HEK293T (cell line): ENCODE results near the gene BRCA1.
A peak's percentile ranks its signal among the peaks of the same experiment; 100 is the strongest.

Experiments used
- CTCF ChIA-PET: fragments of 350-600 bp; formaldehyde crosslinking; extraction: SDS; loops from one replicate; lab custom pipeline; 2021; ENCODE audit warnings: antibody characterized with exemption, inconsistent platforms; lab: Yijun Ruan, JAX
- POLR2A ChIA-PET: fragments of 350-600 bp; formaldehyde crosslinking; extraction: SDS; loops from one replicate; lab custom pipeline; 2020; ENCODE audit warnings: antibody characterized with exemption, inconsistent platforms; lab: Yijun Ruan, JAX
- DNase-seq: peaks from one replicate; pipeline ENCODE4 v3.0.0; 2012; ENCODE audit warnings: mixed read lengths; ENCODE audit errors: extremely low spot score
- ARNT ChIP-seq: fragments of 450-650 bp; IDR thresholded peaks from 2 replicates; pipeline ENCODE4 v1.6.1; 2017; ENCODE audit warnings: mild to moderate bottlenecking
- BHLHE40 ChIP-seq: fragments of 450-650 bp; IDR thresholded peaks from 2 replicates; pipeline ENCODE4 v1.6.1; 2016; ENCODE audit warnings: mild to moderate bottlenecking, moderate library complexity, borderline replicate concordance
- CTBP1 ChIP-seq: fragments of 450-650 bp; IDR thresholded peaks from 2 replicates; pipeline ENCODE4 v1.6.1; 2016; ENCODE audit warnings: borderline replicate concordance
- ELF4 ChIP-seq: fragments of 450-650 bp; IDR thresholded peaks from 2 replicates; pipeline ENCODE4 v1.6.1; 2017; ENCODE audit warnings: antibody characterized with exemption
- FOXA1 ChIP-seq: fragments of 450-650 bp; IDR thresholded peaks from 2 replicates; pipeline ENCODE4 v1.6.1; 2016; ENCODE audit warnings: mild to moderate bottlenecking
- FOXK2 ChIP-seq: fragments of 450-650 bp; IDR thresholded peaks from 2 replicates; pipeline ENCODE4 v1.6.1; 2016; ENCODE audit warnings: mild to moderate bottlenecking
- FOXM1 ChIP-seq: fragments of 450-650 bp; IDR thresholded peaks from 2 replicates; pipeline ENCODE4 v1.6.1; 2017; ENCODE audit warnings: mild to moderate bottlenecking, borderline replicate concordance
- HDGF ChIP-seq: fragments of 450-650 bp; IDR thresholded peaks from 2 replicates; pipeline ENCODE4 v1.6.1; 2017; ENCODE audit warnings: antibody characterized with exemption, borderline replicate concordance
- L3MBTL2 ChIP-seq: fragments of 450-650 bp; conservative IDR thresholded peaks from 2 replicates; pipeline ENCODE4 v1.6.1; 2016; ENCODE audit warnings: mild to moderate bottlenecking
- LEF1 ChIP-seq: fragments of 450-650 bp; IDR thresholded peaks from 2 replicates; pipeline ENCODE4 v1.6.1; 2017; ENCODE audit warnings: mild to moderate bottlenecking, borderline replicate concordance
- NFRKB ChIP-seq: fragments of 450-650 bp; IDR thresholded peaks from 2 replicates; pipeline ENCODE4 v1.6.1; 2016; ENCODE audit warnings: mild to moderate bottlenecking, moderate library complexity
- SP1 ChIP-seq: fragments of 450-650 bp; IDR thresholded peaks from 2 replicates; pipeline ENCODE4 v1.6.1; 2017
- SUZ12 ChIP-seq: fragments of 450-650 bp; IDR thresholded peaks from 2 replicates; pipeline ENCODE4 v1.6.1; 2016; ENCODE audit warnings: mild to moderate bottlenecking
- TARDBP ChIP-seq: fragments of 450-650 bp; IDR thresholded peaks from 2 replicates; pipeline ENCODE4 v1.6.1; 2016
- ZNF384 ChIP-seq: fragments of 450-650 bp; IDR thresholded peaks from 2 replicates; pipeline ENCODE4 v1.6.1; 2016
- TF ChIP-seq, protein P1 (sequence below): fragments of 450-650 bp; IDR thresholded peaks from 2 replicates; pipeline ENCODE4 v1.6.1; 2016

The BRCA1 gene

DNA sequence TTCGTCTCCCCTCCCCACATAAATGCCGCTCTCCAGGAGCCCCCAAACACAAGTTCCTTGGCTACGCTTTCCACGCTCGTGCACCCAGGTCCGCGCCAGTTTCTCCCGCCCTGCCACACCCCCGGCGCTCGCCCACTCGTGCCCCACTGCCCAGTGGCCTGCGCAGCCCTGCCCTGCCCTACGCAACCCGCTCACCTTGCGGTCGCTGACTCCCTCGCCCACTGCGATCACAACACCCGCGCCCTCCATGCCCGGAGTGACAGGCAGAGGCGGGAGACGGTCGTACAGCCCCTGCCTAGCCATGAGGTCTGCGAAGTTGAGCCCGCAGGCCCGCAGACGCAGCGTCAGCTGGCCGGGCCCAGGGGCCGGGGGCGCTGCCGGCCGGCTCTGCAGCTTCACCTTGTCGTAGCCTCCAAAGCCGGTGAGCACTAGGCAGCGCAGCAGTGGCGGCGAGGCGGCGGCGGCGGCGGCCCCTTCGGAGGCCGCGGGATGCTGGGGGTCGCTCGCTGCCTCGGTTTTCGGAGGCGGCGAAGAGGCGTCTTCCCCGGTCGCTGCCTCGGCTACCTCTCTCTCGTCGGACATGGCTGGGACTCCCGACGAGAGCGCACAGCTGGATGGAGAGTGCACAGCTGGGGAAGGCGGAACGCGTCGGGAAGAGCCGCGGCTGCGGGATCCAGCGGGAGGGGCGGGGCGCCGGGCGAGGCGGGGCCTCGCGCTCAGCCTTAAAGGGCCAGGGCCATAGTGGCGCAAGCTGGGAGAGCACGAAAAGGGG is 103.2 kb downstream of the BRCA1 start, which contains the start of gene VAT1:
Gene VAT1 (minus strand): TSS at position 645 of the 772 bp plus-strand sequence. CDS start 63 bp downstream, at position 582.
- DNase-seq, result peak; percentile 84
- CTCF ChIA-PET, result interaction anchor here (0.6 to 0.9 kb wide), 2 partner anchors 26 to 149 kb away, joined by 3 to 7 read pairs; partner anchors contain the start of gene NBR1
- POLR2A ChIA-PET, result interaction anchor here (0.6 to 3.1 kb wide), 8 partner anchors 9 to 346 kb away, joined by 3 to 33 read pairs (median 5); partner anchors contain the start of genes BRCA1 and RPL27
- TF ChIP-seq TARDBP, result no peak
- TF ChIP-seq L3MBTL2, result peak; percentile 25; the same call in 1 of the 2 replicates
- peak; percentile 87 for TF ChIP-seq HDGF
- TF ChIP-seq SUZ12, result no peak
- TF ChIP-seq SP1, result no peak
- TF ChIP-seq, protein P1, sequence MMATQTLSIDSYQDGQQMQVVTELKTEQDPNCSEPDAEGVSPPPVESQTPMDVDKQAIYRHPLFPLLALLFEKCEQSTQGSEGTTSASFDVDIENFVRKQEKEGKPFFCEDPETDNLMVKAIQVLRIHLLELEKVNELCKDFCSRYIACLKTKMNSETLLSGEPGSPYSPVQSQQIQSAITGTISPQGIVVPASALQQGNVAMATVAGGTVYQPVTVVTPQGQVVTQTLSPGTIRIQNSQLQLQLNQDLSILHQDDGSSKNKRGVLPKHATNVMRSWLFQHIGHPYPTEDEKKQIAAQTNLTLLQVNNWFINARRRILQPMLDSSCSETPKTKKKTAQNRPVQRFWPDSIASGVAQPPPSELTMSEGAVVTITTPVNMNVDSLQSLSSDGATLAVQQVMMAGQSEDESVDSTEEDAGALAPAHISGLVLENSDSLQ, result peak; percentile 83; the same call in 1 of the 2 replicates

DNA sequence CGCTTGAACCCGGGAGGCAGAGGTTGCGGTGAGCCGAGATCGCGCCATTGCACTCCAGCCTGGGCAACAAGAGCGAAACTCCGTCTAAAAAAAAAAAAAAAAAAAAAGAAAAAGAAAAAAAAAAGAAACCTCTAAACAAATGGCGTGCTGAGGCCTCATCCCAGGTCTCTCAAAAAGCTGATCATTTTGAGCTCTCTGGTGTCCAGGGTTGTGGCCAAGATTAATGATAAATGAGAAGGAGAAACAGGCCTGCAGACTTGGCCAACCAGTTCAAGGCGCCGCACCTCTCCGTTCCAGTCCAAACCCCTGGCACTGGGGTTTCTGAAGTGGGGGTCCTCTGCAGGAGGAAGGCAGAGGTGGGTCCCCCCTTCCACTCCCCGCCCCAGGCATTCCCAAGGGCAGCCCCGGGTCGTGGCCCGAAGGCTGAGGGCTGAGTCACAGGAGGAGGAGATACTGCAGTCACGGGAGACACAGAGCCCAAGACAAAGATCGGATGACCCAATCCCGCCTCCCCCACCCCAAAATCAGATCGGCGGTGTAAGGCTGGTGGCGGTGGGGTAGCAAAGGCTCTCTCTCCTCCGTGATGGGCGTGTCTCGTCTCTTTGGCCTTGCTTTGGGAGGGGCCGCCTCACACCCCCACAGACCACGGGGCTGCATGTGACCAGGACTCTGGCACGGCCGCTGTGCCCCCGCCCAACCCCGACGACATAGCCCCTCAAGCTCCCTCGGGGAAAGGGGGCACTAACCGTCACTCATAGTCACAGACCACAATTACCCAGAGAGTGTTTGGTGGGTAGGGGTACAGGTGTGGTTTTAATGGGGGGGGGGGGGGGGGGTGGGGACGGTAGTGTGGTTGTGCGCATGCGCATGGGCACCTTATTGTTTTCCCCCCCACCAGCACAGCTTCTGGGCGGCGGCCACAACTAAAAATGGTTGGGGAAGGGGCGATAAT is 104.1 kb downstream of the BRCA1 start:
- TF ChIP-seq FOXK2 (no peak), ZNF384 (no peak), HDGF (no peak), NFRKB (no peak), CTBP1 (no peak), L3MBTL2 (peak; percentile 75), SP1 (no peak), SUZ12 (no peak)
- POLR2A ChIA-PET, result interaction anchor here (0.6 to 3.1 kb wide), 8 partner anchors 8 to 347 kb away, joined by 3 to 33 read pairs (median 5); partner anchors contain the start of genes BRCA1 and RPL27
- CTCF ChIA-PET, result interaction anchor here (0.7 kb wide), 1 partner anchor 23 kb away, joined by 4 read pairs; no protein-coding TSS in a partner anchor
- peak; percentile 62 for DNase-seq

DNA sequence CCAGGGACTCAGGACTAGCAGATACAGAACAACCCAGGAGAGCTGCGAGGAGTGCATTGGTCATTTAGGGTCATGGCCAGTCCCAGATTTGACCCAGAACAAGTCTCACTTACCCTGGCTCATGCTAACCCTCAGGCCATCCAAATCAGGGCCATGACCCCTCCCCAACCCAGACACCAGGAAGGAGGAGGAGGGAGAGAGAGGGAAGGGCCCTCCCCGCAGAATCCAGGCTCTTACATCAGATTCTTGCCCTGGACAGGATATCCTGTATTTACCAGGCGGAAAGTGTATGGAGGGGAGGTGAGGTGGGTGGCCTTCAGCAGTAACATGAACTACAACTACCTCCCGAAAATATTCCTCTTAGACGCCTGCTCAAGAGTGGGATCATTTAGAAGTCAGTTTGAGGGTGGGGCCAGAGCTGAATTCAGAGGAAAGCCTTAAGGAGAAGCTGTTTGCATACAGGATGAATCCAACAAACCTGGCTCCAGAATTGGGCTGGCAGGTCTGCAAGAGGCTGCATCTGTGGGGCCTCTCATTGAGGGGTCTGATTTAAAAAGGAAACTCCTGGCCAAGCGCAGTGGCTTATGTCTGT is 105.0 kb downstream of the BRCA1 start:
- CTCF ChIA-PET, result interaction anchor here (0.7 kb wide), 1 partner anchor 24 kb away, joined by 4 read pairs; no protein-coding TSS in a partner anchor
- POLR2A ChIA-PET, result interaction anchor here (2.2 to 3.1 kb wide), 2 partner anchors 22 to 105 kb away, joined by 6 to 33 read pairs; partner anchors contain the start of genes BRCA1 and RPL27
- no peak for DNase-seq
- TF ChIP-seq TARDBP, result no peak
- no peak for TF ChIP-seq L3MBTL2
- no peak for TF ChIP-seq ARNT
- TF ChIP-seq CTBP1, result no peak
- TF ChIP-seq NFRKB, result no peak
- no peak for TF ChIP-seq FOXA1
- TF ChIP-seq HDGF, result no peak

DNA sequence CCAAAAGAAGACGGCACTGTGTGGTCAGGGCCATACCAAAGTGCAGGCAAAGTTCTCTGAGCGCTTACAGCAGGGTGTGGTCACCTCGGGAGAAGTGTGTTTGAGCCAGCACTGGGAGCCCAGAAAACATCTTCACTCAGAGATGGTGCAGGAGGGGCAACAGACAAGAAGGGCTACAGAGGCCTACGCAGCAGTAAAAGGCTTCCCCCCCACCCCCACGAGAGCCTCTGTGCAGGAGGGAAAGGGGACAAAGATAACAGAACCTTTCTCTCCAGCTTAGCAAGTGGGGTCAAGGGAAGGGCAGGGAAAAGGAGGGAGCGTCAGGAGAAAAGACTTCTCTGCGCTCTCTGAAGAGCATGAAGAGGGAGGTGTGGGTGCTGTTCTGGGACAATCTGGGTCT is 105.7 kb downstream of the BRCA1 start:
- CTCF ChIA-PET, result no interaction called here
- POLR2A ChIA-PET, result interaction anchor here (1.0 to 2.2 kb wide), 2 partner anchors 20 to 21 kb away, joined by 3 to 12 read pairs; partner anchors contain the start of gene RPL27
- no peak for TF ChIP-seq SP1
- DNase-seq, result no peak

DNA sequence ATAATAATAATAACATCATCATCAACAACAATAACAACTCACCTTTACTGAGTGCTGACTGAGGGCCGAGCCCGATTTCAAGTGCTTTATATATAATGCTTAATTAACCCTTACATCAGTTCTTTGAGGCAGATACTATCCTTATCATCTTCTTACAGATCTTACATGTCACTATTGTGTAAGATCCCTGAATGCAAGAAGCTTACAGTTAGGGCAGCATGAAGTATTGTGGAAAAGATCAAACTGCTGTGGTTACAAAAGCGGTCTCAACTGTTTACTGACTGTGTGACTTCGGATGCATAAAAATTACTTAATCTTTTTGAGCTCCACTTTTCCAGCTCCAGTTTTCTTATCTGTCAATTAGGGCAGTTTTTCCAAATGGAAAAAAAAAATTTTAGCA is 106.2 kb downstream of the BRCA1 start:
- TF ChIP-seq TARDBP, result no peak
- TF ChIP-seq ZNF384, result no peak
- TF ChIP-seq BHLHE40, result no peak
- no peak for TF ChIP-seq FOXM1
- no peak for TF ChIP-seq FOXA1
- TF ChIP-seq ARNT, result no peak
- no peak for TF ChIP-seq ELF4
- TF ChIP-seq FOXK2, result no peak
- TF ChIP-seq CTBP1, result no peak
- TF ChIP-seq NFRKB, result no peak
- TF ChIP-seq LEF1, result no peak
- no peak for TF ChIP-seq HDGF
- TF ChIP-seq SUZ12, result no peak
- no peak for DNase-seq
- CTCF ChIA-PET, result no interaction called here
- POLR2A ChIA-PET, result interaction anchor here (1.0 to 2.2 kb wide), 2 partner anchors 20 to 21 kb away, joined by 3 to 12 read pairs; partner anchors contain the start of gene RPL27

DNA sequence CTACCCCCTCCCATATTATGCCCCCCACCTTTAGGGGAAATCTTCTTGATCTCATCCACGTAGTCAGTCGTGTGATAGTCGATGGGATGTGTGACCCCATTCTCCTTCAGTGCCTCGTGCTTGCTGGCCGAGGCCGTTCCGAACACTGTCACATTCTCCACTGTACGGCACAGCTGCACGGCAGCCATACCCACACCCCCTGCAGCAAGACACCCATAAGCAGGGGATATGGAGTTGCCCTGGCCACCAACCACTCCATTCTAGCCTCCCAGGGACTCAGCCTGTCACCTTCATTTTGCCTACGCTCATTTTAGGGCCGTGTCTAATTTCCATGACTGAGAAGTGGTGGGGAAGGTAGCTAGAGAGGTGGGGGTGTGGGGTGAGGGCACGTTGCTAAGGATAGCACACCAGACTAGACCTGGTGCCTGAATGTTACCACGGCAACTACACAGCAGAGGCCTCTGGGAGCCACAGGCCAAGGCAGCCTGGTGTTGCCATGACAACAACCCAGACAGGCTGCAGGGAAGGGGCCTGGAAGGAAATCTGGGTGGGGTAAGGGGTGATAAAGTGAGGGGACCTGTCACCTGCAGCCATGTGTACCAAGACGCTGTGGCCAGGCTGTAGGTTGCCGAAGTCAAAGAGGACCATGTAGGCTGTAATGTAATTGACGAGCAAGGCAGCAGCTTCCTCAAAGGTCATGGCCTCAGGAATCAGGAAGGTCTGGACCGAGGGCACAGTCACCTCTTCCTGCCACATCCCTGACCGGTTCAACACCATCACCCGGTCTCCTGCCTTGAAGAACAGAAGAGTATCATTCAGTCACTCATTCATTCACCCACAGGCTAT is 106.9 kb downstream of the BRCA1 start:
- DNase-seq, result no peak
- TF ChIP-seq ELF4 (no peak), FOXA1 (no peak), NFRKB (no peak), HDGF (no peak), SP1 (no peak), FOXK2 (no peak), CTBP1 (no peak), ARNT (no peak), TARDBP (no peak), FOXM1 (no peak), LEF1 (no peak), SUZ12 (no peak)
- CTCF ChIA-PET, result no interaction called here
- POLR2A ChIA-PET, result interaction anchor here (1.0 to 2.2 kb wide), 2 partner anchors 19 to 20 kb away, joined by 3 to 12 read pairs; partner anchors contain the start of gene RPL27
